Sciatic nerve (tissue), 2 donors: ENCODE measurements around the gene ALDOC. TPM values are rescaled to one million over a fixed set of nuclear protein-coding genes. Genes with fewer than 3 reads are reported as not detected.

Source experiments
- ATAC-seq: fragments of 200-7000 bp; cut with Tn5 transposase; one replicate; pipeline ENCODE4 v1.9.1; 2020; ENCODE audit warnings: mild to moderate bottlenecking, moderate library complexity
- DNase-seq: peaks from one replicate; pipeline ENCODE4 v3.0.0-alpha.2; 2020; ENCODE audit warnings: low spot score
- intact Hi-C: fragments of 100-400 bp; cut with DNase I; formaldehyde crosslinking; loops from one replicate; pipeline ENCODE4 v1.14.2; 2022
- total RNA-seq: library from RNA; stranded (reverse); fragmentation: NEBNext Ultra II Directional; extraction: Animal tissue kit (Norgen Biotek cat#: 25700); gene quantifications from one replicate; pipeline ENCODE4 v1.2.1, GENCODE V29; 2021
- donor health status: DM: no; HTN: no; CAD: no.
- donor health status: DM: no; HTN: no; CAD: no.

The ALDOC gene
- total RNA-seq, 1 donor from 2014 or later, result 99.7 TPM

DNA sequence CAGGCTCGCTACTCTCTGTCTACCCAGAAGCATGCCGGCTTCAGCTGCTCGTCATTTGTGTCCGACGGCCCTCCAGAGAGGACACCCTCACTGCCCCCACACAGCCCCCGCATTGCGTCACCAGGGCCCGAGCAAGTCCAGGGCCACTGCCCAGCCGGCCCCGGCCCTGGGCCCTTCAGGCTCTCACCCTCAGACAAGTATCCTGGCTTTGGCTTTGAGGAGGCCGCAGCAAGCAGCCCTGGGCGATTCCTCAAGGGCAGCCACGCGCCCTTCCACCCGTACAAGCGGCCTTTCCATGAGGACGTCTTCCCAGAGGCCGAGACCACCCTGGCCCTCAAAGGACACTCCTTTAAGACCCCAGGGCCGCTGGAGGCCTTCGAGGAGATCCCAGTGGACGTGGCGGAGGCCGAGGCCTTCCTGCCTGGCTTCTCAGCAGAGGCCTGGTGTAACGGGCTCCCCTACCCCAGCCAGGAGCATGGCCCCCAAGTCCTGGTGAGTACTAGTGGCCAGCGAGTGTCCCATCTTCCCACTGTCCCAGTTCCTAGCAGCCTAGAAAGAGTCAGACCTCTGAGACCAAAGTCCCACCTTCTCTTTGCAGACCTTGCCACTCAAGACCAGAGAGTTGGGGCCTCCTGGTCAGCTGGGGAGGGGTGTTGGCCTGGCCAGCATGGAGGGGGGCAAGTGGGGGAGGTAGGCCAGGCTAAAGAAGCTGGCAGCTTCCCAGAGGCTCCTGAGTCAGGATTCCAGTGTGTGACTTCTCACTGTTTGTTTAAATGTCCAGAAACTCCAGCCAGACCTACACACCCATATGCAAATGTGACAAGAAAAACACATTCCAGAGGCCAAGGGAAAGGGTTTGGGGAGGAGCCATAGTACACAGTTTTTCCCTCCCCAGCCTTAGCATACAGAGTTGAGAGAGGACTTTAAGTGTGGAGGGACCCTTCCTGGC, 51.9 kb downstream of the ALDOC start:
- intact Hi-C loops, result no loop called here
- no peak for DNase-seq
- ATAC-seq, result no peak

DNA sequence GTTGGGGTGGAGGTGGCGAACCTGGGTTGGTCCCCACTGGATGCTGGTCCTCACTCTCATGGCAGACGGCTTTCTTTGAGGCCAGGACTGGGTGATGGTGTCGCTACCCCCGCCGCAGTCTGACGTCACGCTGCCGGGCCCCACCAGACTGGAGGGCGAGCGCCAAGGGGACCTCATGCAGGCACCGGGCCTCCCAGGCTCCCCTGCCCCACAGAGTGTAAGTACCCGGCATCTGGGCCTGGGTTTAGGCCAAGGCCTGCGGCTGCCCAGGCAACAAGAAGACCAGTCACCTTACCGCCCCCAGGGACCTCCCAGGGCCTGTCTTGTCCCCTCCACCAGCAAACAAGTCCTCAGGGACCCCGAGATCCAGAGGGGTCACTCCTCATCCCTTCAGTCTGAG, 52.8 kb downstream of the ALDOC start:
- intact Hi-C loops, result no loop called here
- ATAC-seq, result no peak

DNA sequence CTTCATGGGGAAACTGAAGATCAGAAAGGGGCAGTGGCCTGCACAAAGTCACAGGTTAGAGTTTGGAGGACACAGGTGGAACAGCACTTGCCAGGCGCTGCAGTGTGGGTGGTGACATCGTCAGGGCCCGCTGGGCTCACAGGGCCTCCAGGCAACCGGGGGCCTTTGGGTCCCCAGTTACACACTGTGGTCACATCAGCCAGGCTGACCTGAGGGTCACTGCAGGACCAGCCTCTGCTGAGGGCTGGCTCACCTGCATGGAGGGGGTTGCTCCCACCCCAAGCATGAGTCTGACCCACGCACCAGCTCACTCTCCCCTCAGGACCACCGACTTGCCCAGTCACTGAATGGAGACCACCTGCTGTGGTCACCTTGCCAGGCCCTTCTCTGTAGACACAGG, 53.5 kb downstream of the ALDOC start:
- intact Hi-C loops, result no loop called here
- no peak for ATAC-seq
- DNase-seq, result no peak

More for the DNA sequence above, 52.8 kb downstream of the ALDOC start:
- no peak for DNase-seq

Other genes starting within 250 kb of the ALDOC start
- gene IFT20, start 241.4 kb downstream of the ALDOC start, total RNA-seq, result 36.3 TPM
- 75.0 TPM for gene TNFAIP1, start 241.1 kb downstream of the ALDOC start, total RNA-seq
- gene POLDIP2, start 219.4 kb downstream of the ALDOC start, total RNA-seq, result 30.0 TPM
- gene SEBOX, start 211.7 kb downstream of the ALDOC start, total RNA-seq, result not detected
- 2.1 TPM for gene VTN, start 206.6 kb downstream of the ALDOC start, total RNA-seq
- gene SARM1, start 205.2 kb downstream of the ALDOC start, total RNA-seq, result 12.7 TPM
- gene SLC46A1, start 170.7 kb downstream of the ALDOC start, total RNA-seq, result 12.8 TPM
- gene SLC13A2, start 103.3 kb downstream of the ALDOC start, total RNA-seq, result not detected
- gene FOXN1, start 70.5 kb downstream of the ALDOC start, total RNA-seq, result not detected
- 28.3 TPM for gene UNC119, start 24.3 kb downstream of the ALDOC start, total RNA-seq
- 40.4 TPM for gene PIGS, start 5.4 kb downstream of the ALDOC start, total RNA-seq
- 20.9 TPM for gene SPAG5, start 22.1 kb upstream of the ALDOC start, total RNA-seq
- 14.4 TPM for gene RSKR, start 37.3 kb upstream of the ALDOC start, total RNA-seq
- gene BLTP2, start 68.3 kb upstream of the ALDOC start, total RNA-seq, result 115 TPM
- gene SDF2, start 85.0 kb upstream of the ALDOC start, total RNA-seq, result 33.7 TPM
- 70.7 TPM for gene SUPT6H, start 85.3 kb upstream of the ALDOC start, total RNA-seq
- 7.6 TPM for gene PROCA1, start 135.0 kb upstream of the ALDOC start, total RNA-seq
- gene RAB34, start 141.0 kb upstream of the ALDOC start, total RNA-seq, result 81.3 TPM
- gene RPL23A, start 143.1 kb upstream of the ALDOC start, total RNA-seq, result 1,089 TPM
- 3.1 TPM for gene TLCD1, start 149.3 kb upstream of the ALDOC start, total RNA-seq
- gene NEK8, start 151.9 kb upstream of the ALDOC start, total RNA-seq, result 3.4 TPM
- 39.2 TPM for gene TRAF4, start 167.1 kb upstream of the ALDOC start, total RNA-seq